Left lung (tissue), 10 donors: Measurements from ENCODE around the gene OAF. TPM values are rescaled to one million over a fixed set of nuclear protein-coding genes. Genes with fewer than 3 reads are reported as not detected.

ENCODE experiments used
- ATAC-seq: fragments of 200-7000 bp; cut with Tn5 transposase; one replicate; pipeline ENCODE4 v1.9.1; 2020; ENCODE audit warnings: moderate library complexity
- DNase-seq, 4 donors: peaks; one replicate each; pipeline ENCODE4 v3.0.0-alpha.2; 2013 to 2020
- H3K27ac ChIP-seq, 2 donors: fragments of 200-600 bp; sonication (generic) in 1 of 2; one replicate each; pipeline versions ENCODE4 v1.5.0 to v1.8.0; 2020 to 2021
- H3K27me3 ChIP-seq, 2 donors: fragments of 200-600 bp; sonication (generic) in 1 of 2; one replicate each; pipeline versions ENCODE4 v1.5.0 to v1.8.0; 2020 to 2021
- H3K36me3 ChIP-seq, 2 donors: fragments of 200-600 bp; sonication (generic) in 1 of 2; one replicate each; pipeline versions ENCODE4 v1.5.0 to v1.8.0; 2020 to 2021
- H3K4me1 ChIP-seq, 2 donors: fragments of 200-600 bp; one replicate each; pipeline ENCODE4 v1.8.0; 2021
- H3K4me3 ChIP-seq, 2 donors: fragments of 200-600 bp; sonication (generic) in 1 of 2; one replicate each; pipeline versions ENCODE4 v1.5.0 to v1.8.0; 2020 to 2021; ENCODE audit warnings: mild to moderate bottlenecking in 1 of 2
- H3K9me3 ChIP-seq, 2 donors: fragments of 200-600 bp; sonication (generic) in 1 of 2; one replicate each; pipeline versions ENCODE4 v1.5.0 to v1.8.0; 2020 to 2021
- intact Hi-C, 2 donors: fragments of 100-400 bp; cut with DNase I; formaldehyde crosslinking; loops; one replicate each; pipeline versions ENCODE4 v1.11.2 to v1.14.2; 2022
- polyA plus RNA-seq, 6 donors: library from polyadenylated mRNA; unstranded; fragments of 120-200 nt; gene quantifications; one replicate each; pipeline ENCODE4 v1.2.1, GENCODE V29; 2013; ENCODE audit not compliant: insufficient read length in 6 of 6
- total RNA-seq, 2 donors: library from RNA; stranded (reverse); fragmentation: NEBNext Ultra II Directional; extraction: Animal tissue kit (Norgen Biotek cat#: 25700); gene quantifications; one replicate each; pipeline ENCODE4 v1.2.1, GENCODE V29; 2021
- TF ChIP-seq, protein P1 (sequence below), 2 donors: fragments of 200-600 bp; sonication (generic) in 1 of 2; IDR thresholded peaks; one replicate each; pipeline versions ENCODE4 v1.5.0 to v1.8.0; 2021; ENCODE audit warnings: antibody characterized with exemption in 2 of 2
- donor health status: DM: no; HTN: yes; CAD: no.
- donor health status: DM: no; HTN: no; CAD: no.

The OAF gene
- total and polyA plus RNA-seq, 8 donors: 19.5 to 38.0 (median 28.0) TPM

- TF ChIP-seq, protein P1, sequence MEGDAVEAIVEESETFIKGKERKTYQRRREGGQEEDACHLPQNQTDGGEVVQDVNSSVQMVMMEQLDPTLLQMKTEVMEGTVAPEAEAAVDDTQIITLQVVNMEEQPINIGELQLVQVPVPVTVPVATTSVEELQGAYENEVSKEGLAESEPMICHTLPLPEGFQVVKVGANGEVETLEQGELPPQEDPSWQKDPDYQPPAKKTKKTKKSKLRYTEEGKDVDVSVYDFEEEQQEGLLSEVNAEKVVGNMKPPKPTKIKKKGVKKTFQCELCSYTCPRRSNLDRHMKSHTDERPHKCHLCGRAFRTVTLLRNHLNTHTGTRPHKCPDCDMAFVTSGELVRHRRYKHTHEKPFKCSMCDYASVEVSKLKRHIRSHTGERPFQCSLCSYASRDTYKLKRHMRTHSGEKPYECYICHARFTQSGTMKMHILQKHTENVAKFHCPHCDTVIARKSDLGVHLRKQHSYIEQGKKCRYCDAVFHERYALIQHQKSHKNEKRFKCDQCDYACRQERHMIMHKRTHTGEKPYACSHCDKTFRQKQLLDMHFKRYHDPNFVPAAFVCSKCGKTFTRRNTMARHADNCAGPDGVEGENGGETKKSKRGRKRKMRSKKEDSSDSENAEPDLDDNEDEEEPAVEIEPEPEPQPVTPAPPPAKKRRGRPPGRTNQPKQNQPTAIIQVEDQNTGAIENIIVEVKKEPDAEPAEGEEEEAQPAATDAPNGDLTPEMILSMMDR (IDR thresholded peaks at IDR 0.05): no peak
- Histone ChIP-seq H3K27ac (peak overlapping the region in 1 of 2 donors; percentile 63), H3K9me3 (no peaks in the 10 kb centered on the region), H3K4me3 (no peak overlapping the region), H3K36me3 (no peaks in the 10 kb centered on the region), H3K4me1 (peaks cover 5 to 43% of the 10 kb centered on the region in 2 donors), H3K27me3 (peaks cover 0 to 41% of the 10 kb centered on the region in 2 donors)
- intact Hi-C loops: no loop called here
- no peak for ATAC-seq
- DNase-seq: no peak
These were observed 2.8 kb upstream of the OAF start for GRCh38 chr11:120208001-120208441.

DNA sequence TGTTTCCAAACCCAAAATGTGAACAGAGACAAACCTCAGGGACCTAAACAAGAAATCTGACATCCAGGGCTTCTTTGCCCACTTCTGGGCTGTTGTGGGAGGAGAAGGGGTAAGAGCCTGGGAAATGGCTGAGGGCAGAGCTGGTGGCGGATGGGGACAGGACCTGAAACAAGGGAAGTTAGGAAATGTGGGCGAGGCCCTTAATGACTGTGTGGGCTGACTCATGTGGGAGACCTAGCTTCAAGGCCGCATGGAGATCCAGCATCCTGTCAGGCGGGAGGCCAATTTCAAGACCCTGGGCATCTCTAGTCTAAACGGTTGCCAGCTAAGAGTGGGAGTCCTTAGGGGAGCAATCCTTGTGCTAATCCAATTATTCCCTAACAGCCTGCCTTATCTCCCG is 2.1 kb upstream of the OAF start:
- H3K27ac ChIP-seq: peak overlapping the region; percentile 15 to 63

GRCh38 chr11:120209746-120210625 is 846 bp upstream of the OAF start:
- intact Hi-C loops: no loop called here
- ATAC-seq (no peak), DNase-seq (no peak)

More for the DNA sequence above, 2.1 kb upstream of the OAF start:
- Histone ChIP-seq H3K4me3 (no peak overlapping the region), H3K4me1 (peaks cover 5 to 43% of the 10 kb centered on the region in 2 donors), H3K9me3 (no peaks in the 10 kb centered on the region), H3K27me3 (peaks cover 0 to 41% of the 10 kb centered on the region in 2 donors), H3K36me3 (no peaks in the 10 kb centered on the region)
- intact Hi-C loops: no loop called here
- TF ChIP-seq, protein P1 (IDR thresholded peaks at IDR 0.05): no peak
- DNase-seq (peak in 1 of 4 donors; percentile 52), ATAC-seq (peak; percentile 32)

GRCh38 chr11:120211522-120212258 is 858 bp downstream of the OAF start:
- DNase-seq (no peak), ATAC-seq (no peak)
- TF ChIP-seq, protein P1 (IDR thresholded peaks at IDR 0.05): no peak
- peaks cover 5 to 43% of the 10 kb centered on the region in 2 donors for H3K4me1 ChIP-seq
- no peak overlapping the region for H3K27ac ChIP-seq
- peak overlapping the region; percentile 50 to 60 for H3K4me3 ChIP-seq
- H3K27me3 ChIP-seq: peaks cover 0 to 41% of the 10 kb centered on the region in 2 donors
- H3K36me3 ChIP-seq: no peaks in the 10 kb centered on the region
- intact Hi-C loops: no loop called here
- H3K9me3 ChIP-seq: no peaks in the 10 kb centered on the region

More at GRCh38 chr11:120209746-120210625, 846 bp upstream of the OAF start:
- H3K27ac ChIP-seq: peak overlapping the region; percentile 49 to 63
- TF ChIP-seq, protein P1 (IDR thresholded peaks at IDR 0.05): no peak
- peaks cover 0 to 41% of the 10 kb centered on the region in 2 donors for H3K27me3 ChIP-seq
- H3K36me3 ChIP-seq: no peaks in the 10 kb centered on the region
- peaks cover 5 to 43% of the 10 kb centered on the region in 2 donors for H3K4me1 ChIP-seq
- no peaks in the 10 kb centered on the region for H3K9me3 ChIP-seq
- peak overlapping the region; percentile 50 to 60 for H3K4me3 ChIP-seq
